SH-SY5Y (cell line): ENCODE results near the gene COL15A1.

ENCODE experiments used
- GATA2 ChIP-seq: IDR thresholded peaks from 2 replicates; pipeline ENCODE4 v1.6.1; 2011; ENCODE audit warnings: mild to moderate bottlenecking, low read depth, low read length
- GATA3 ChIP-seq: IDR thresholded peaks from 2 replicates; pipeline ENCODE4 v1.6.1; 2011; ENCODE audit warnings: low read depth, mild to moderate bottlenecking, low read length, moderate library complexity

DNA sequence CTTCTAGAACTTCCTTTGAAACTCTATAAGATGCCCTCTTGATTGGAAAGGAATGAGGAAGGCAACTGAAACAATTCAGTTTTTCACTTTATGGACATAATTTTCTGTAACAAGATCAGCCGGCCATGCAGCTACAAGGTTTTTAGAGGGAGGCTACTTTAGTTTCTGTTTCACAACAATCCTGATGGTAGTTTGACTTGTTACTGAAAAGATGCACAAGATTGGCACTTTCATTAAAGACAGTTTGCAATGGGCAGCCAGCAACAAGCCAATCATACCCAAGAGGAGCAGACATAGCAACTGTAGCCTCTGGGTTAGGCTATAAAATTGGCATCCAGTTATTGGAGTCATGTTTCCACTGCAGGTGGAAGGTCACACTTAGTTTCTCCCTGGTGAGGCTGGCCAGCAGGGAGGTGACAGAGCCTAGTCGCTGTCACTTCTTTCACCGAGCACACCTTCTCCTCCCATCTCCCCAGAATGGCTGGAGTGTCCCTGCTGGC lies 87.0 kb downstream of the COL15A1 start:
- TF ChIP-seq GATA3: no peak
- no peak for TF ChIP-seq GATA2
